ENCODE results near the gene ETS2. TPM values are rescaled to one million over a fixed set of nuclear protein-coding genes. Genes with fewer than 3 reads are reported as not detected.

The ETS2 gene
- total RNA-seq, 1 experiment from 2014 or later: 127 TPM

- Histone ChIP-seq H3F3A (ENCODE audit: low read length, unreplicated experiment) (peaks cover 19% of the 10 kb centered on the region), H3K9me2 (replicated peaks; ENCODE audit: low read length) (no peaks in the 10 kb centered on the region), H2AFZ (ENCODE audit: low read length) (no peak overlapping the region), H3K79me2 (ENCODE audit: low read length) (peaks cover 73% of the 10 kb centered on the region), H3K4me3 (ENCODE audit: low read length) (peak overlapping the region; percentile 88; the same call in 1 of the 2 replicates), H4K20me1 (ENCODE audit: low read length) (peaks cover 53% of the 10 kb centered on the region), H3K9me3 (ENCODE audit: low read length) (no peaks in the 10 kb centered on the region), H3K9ac (ENCODE audit: low read length) (0 out of 2 replicates have a peak overlapping the region, but pooled peaks have one; percentile 38), H3K4me1 (ENCODE audit: insufficient read depth, low read length) (peaks cover 71% of the 10 kb centered on the region), H3K36me3 (ENCODE audit: low read depth, low read length) (peaks cover 59% of the 10 kb centered on the region), H3K27me3 (ENCODE audit: low read length) (no peaks in the 10 kb centered on the region), H3K4me2 (ENCODE audit: low read length) (peak overlapping the region; percentile 91), H3K27ac (ENCODE audit: low read length) (peak overlapping the region; percentile 98)
- ATAC-seq (no peak), DNase-seq (no peak)
- ChIA-PET POLR2A (ENCODE audit: unreplicated experiment) (interaction anchor here (0.5 kb wide), 1 partner anchor 68 kb away, joined by 4 read pairs; no protein-coding TSS in a partner anchor), CTCF (no interaction called here)
- BruUV-seq (replicated peaks): no TSS peak
- intact Hi-C loops (cut with micrococcal nuclease): loop anchor here (5.0 kb wide), 1 partner anchor 268 kb away; no protein-coding TSS in a partner anchor
- no peak for TF ChIP-seq EZH2phosphoT487 (IDR thresholded peaks at IDR 0.05; ENCODE audit: borderline replicate concordance, low read length)
- no peak for TF ChIP-seq CTCF (conservative IDR thresholded peaks at IDR 0.05; ENCODE audit: low read depth, low read length)
- no peak for TF ChIP-seq EZH2 (IDR thresholded peaks at IDR 0.05; ENCODE audit: low read length, unreplicated experiment)
Measured at GRCh38 chr21:38809198-38809878, 3.6 kb downstream of the ETS2 start.

- intact Hi-C loops (cut with micrococcal nuclease): loop anchor here (2.0 kb wide), 3 partner anchors 97 to 317 kb away; no protein-coding TSS in a partner anchor
Measured at GRCh38 chr21:38810034-38810825, 4.5 kb downstream of the ETS2 start.

More at GRCh38 chr21:38810034-38810825, 4.5 kb downstream of the ETS2 start:
- Histone ChIP-seq H3K9ac (ENCODE audit: low read length) (peak overlapping the region; percentile 38), H3K27ac (ENCODE audit: low read length) (peak overlapping the region; percentile 98), H3K4me1 (ENCODE audit: insufficient read depth, low read length) (peaks cover 73% of the 10 kb centered on the region), H4K20me1 (ENCODE audit: low read length) (peaks cover 53% of the 10 kb centered on the region), H3K9me3 (ENCODE audit: low read length) (no peaks in the 10 kb centered on the region), H3K79me2 (ENCODE audit: low read length) (peaks cover 74% of the 10 kb centered on the region), H3K4me3 (ENCODE audit: low read length) (peak overlapping the region; percentile 88), H3K27me3 (ENCODE audit: low read length) (no peaks in the 10 kb centered on the region), H2AFZ (ENCODE audit: low read length) (no peak overlapping the region), H3K9me2 (replicated peaks; ENCODE audit: low read length) (no peaks in the 10 kb centered on the region), H3K4me2 (ENCODE audit: low read length) (peak overlapping the region; percentile 91), H3K36me3 (ENCODE audit: low read depth, low read length) (peaks cover 68% of the 10 kb centered on the region), H3F3A (ENCODE audit: low read length, unreplicated experiment) (peaks cover 20% of the 10 kb centered on the region)
- TF ChIP-seq EZH2phosphoT487 (IDR thresholded peaks at IDR 0.05; ENCODE audit: borderline replicate concordance, low read length): no peak
- TF ChIP-seq EZH2 (IDR thresholded peaks at IDR 0.05; ENCODE audit: low read length, unreplicated experiment): no peak
- TF ChIP-seq CTCF (conservative IDR thresholded peaks at IDR 0.05; ENCODE audit: low read depth, low read length): no peak
- CTCF ChIA-PET: no interaction called here
- ATAC-seq (no peak), DNase-seq (no peak)
- POLR2A ChIA-PET (ENCODE audit: unreplicated experiment): interaction anchor here (0.6 kb wide), 1 partner anchor 7 kb away, joined by 4 read pairs; no protein-coding TSS in a partner anchor
- no TSS peak for BruUV-seq (replicated peaks)
